Lower leg skin (tissue), 3 donors: ENCODE data around the gene ENPP3.

Source experiments
- POLR2A ChIP-seq, 2 donors: fragments of 450-650 bp; IDR thresholded peaks; one replicate each; pipeline ENCODE4 v1.6.1; 2016 to 2017; ENCODE audit warnings: antibody characterized with exemption in 2 of 2, mild to moderate bottlenecking in 1 of 2, moderate library complexity in 1 of 2
- TF ChIP-seq, protein P1 (sequence below), 3 donors: fragments of 450-650 bp; IDR thresholded peaks; one replicate each; pipeline ENCODE4 v1.5.1; 2016; ENCODE audit warnings: antibody characterized with exemption in 3 of 3, mild to moderate bottlenecking in 3 of 3, moderate library complexity in 2 of 3

GRCh38 chr6:131631625-131632289 is 5.3 kb upstream of the ENPP3 start:
- no peak for TF ChIP-seq POLR2A (IDR thresholded peaks at IDR 0.05)
- TF ChIP-seq, protein P1, sequence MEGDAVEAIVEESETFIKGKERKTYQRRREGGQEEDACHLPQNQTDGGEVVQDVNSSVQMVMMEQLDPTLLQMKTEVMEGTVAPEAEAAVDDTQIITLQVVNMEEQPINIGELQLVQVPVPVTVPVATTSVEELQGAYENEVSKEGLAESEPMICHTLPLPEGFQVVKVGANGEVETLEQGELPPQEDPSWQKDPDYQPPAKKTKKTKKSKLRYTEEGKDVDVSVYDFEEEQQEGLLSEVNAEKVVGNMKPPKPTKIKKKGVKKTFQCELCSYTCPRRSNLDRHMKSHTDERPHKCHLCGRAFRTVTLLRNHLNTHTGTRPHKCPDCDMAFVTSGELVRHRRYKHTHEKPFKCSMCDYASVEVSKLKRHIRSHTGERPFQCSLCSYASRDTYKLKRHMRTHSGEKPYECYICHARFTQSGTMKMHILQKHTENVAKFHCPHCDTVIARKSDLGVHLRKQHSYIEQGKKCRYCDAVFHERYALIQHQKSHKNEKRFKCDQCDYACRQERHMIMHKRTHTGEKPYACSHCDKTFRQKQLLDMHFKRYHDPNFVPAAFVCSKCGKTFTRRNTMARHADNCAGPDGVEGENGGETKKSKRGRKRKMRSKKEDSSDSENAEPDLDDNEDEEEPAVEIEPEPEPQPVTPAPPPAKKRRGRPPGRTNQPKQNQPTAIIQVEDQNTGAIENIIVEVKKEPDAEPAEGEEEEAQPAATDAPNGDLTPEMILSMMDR (IDR thresholded peaks at IDR 0.05): no peak
